ENCODE results near the gene ABLIM1.

Gene ABLIM1

DNA sequence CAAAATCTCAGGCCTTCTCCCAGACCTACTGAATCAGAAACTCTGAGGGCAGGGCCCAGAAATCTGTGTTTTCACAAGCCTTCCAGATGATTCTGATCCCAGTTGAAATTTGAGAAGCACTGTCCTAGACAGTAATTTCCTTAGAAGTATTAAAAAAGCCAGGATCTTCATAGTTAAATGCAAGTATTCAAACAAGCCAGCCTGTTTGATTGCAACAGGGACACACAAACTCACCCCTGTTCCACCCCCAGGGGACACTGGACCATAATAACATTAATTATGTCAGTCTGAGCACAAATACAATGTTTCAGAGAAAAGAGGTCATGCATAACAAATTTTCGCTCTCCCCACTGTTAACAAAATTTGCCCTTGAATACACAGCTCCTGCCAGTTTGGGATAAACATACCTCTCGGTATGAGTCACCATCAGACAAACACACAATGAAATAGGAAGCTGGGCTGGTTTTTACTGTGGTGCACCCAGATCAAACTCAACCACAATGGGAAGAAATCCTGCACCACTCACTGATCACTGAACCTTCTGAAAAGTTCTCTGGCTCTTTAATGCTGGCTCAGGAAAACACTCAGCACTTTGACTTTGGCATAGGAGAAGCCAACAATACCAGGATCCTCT, 34.3 kb downstream of the ABLIM1 start (continued):
- TF ChIP-seq, protein P1, sequence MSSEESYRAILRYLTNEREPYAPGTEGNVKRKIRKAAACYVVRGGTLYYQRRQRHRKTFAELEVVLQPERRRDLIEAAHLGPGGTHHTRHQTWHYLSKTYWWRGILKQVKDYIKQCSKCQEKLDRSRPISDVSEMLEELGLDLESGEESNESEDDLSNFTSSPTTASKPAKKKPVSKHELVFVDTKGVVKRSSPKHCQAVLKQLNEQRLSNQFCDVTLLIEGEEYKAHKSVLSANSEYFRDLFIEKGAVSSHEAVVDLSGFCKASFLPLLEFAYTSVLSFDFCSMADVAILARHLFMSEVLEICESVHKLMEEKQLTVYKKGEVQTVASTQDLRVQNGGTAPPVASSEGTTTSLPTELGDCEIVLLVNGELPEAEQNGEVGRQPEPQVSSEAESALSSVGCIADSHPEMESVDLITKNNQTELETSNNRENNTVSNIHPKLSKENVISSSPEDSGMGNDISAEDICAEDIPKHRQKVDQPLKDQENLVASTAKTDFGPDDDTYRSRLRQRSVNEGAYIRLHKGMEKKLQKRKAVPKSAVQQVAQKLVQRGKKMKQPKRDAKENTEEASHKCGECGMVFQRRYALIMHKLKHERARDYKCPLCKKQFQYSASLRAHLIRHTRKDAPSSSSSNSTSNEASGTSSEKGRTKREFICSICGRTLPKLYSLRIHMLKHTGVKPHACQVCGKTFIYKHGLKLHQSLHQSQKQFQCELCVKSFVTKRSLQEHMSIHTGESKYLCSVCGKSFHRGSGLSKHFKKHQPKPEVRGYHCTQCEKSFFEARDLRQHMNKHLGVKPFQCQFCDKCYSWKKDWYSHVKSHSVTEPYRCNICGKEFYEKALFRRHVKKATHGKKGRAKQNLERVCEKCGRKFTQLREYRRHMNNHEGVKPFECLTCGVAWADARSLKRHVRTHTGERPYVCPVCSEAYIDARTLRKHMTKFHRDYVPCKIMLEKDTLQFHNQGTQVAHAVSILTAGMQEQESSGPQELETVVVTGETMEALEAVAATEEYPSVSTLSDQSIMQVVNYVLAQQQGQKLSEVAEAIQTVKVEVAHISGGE (tag by site-specific recombination; conservative IDR thresholded peaks at IDR 0.05; ENCODE audit: low read depth), result no peak; the same call in 1 of the 2 replicates
- TF ChIP-seq ZNF501 (tag by site-specific recombination; IDR thresholded peaks at IDR 0.05), result no peak
- TF ChIP-seq, protein P2, sequence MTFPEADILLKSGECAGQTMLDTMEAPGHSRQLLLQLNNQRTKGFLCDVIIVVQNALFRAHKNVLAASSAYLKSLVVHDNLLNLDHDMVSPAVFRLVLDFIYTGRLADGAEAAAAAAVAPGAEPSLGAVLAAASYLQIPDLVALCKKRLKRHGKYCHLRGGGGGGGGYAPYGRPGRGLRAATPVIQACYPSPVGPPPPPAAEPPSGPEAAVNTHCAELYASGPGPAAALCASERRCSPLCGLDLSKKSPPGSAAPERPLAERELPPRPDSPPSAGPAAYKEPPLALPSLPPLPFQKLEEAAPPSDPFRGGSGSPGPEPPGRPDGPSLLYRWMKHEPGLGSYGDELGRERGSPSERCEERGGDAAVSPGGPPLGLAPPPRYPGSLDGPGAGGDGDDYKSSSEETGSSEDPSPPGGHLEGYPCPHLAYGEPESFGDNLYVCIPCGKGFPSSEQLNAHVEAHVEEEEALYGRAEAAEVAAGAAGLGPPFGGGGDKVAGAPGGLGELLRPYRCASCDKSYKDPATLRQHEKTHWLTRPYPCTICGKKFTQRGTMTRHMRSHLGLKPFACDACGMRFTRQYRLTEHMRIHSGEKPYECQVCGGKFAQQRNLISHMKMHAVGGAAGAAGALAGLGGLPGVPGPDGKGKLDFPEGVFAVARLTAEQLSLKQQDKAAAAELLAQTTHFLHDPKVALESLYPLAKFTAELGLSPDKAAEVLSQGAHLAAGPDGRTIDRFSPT (tag by site-specific recombination; IDR thresholded peaks at IDR 0.05), result peak; percentile 28; the same call in 1 of the 2 replicates
- TF ChIP-seq IKZF3 (tag by site-specific recombination; IDR thresholded peaks at IDR 0.05), result peak; percentile 78
- no peak for TF ChIP-seq HOXC10 (CRISPR knock-in tag; IDR thresholded peaks at IDR 0.05)
- TF ChIP-seq ZNF175 (tag by site-specific recombination; IDR thresholded peaks at IDR 0.05), result no peak
- no peak for TF ChIP-seq ZFP3 (tag by site-specific recombination; IDR thresholded peaks at IDR 0.05; ENCODE audit: low read depth)
- TF ChIP-seq ZNF266 (tag by site-specific recombination; IDR thresholded peaks at IDR 0.05; ENCODE audit: low read depth), result no peak
- peak; percentile 97 for TF ChIP-seq OSR2 (tag by site-specific recombination; IDR thresholded peaks at IDR 0.05)
- TF ChIP-seq ZNF362 (tag by site-specific recombination; IDR thresholded peaks at IDR 0.05), result 0 out of 2 replicates have a peak, but pooled peaks have one; percentile 18
- no peak for TF ChIP-seq ZNF544 (tag by site-specific recombination; IDR thresholded peaks at IDR 0.05)
- no peak for TF ChIP-seq ZNF132 (tag by site-specific recombination; IDR thresholded peaks at IDR 0.05; ENCODE audit: borderline replicate concordance)
- TF ChIP-seq ZNF391 (tag by site-specific recombination; IDR thresholded peaks at IDR 0.05; ENCODE audit: borderline replicate concordance, low read depth), result peak; percentile 60; the same call in 1 of the 2 replicates
- no peak for TF ChIP-seq REPIN1 (tag by site-specific recombination; IDR thresholded peaks at IDR 0.05; ENCODE audit: low read depth)
- TF ChIP-seq KLF8 (tag by site-specific recombination; IDR thresholded peaks at IDR 0.05), result peak; percentile 56
- no peak for TF ChIP-seq ZNF174 (tag by site-specific recombination; IDR thresholded peaks at IDR 0.05)
- TF ChIP-seq ZNF580 (tag by site-specific recombination; IDR thresholded peaks at IDR 0.05), result no peak
- TF ChIP-seq, protein P3, sequence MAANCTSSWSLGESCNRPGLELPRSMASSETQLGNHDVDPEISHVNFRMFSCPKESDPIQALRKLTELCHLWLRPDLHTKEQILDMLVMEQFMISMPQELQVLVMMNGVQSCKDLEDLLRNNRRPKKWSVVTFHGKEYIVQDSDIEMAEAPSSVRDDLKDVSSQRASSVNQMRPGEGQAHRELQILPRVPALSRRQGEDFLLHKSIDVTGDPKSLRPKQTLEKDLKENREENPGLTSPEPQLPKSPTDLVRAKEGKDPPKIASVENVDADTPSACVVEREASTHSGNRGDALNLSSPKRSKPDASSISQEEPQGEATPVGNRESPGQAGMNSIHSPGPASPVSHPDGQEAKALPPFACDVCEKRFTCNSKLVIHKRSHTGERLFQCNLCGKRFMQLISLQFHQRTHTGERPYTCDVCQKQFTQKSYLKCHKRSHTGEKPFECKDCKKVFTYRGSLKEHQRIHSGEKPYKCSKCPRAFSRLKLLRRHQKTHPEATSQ (tag by site-specific recombination; IDR thresholded peaks at IDR 0.05), result no peak
- no peak for TF ChIP-seq ZNF423 (tag by site-specific recombination; IDR thresholded peaks at IDR 0.05)
- no peak for TF ChIP-seq ZNF792 (tag by site-specific recombination; IDR thresholded peaks at IDR 0.05)
- TF ChIP-seq ZNF114 (tag by site-specific recombination; IDR thresholded peaks at IDR 0.05), result no peak
- peak; percentile 77 for TF ChIP-seq ZBTB17 (tag by site-specific recombination; IDR thresholded peaks at IDR 0.05)
- no peak for TF ChIP-seq ZBTB7A (tag by site-specific recombination; IDR thresholded peaks at IDR 0.05; ENCODE audit: low read depth)
- no peak for TF ChIP-seq ZNF677 (tag by site-specific recombination; IDR thresholded peaks at IDR 0.05)
- no peak for TF ChIP-seq ZNF248 (tag by site-specific recombination; IDR thresholded peaks at IDR 0.05)
- TF ChIP-seq ZNF26 (tag by site-specific recombination; IDR thresholded peaks at IDR 0.05), result no peak
- TF ChIP-seq ZNF148 (tag by site-specific recombination; IDR thresholded peaks at IDR 0.05; ENCODE audit: borderline replicate concordance), result no peak
- TF ChIP-seq ZNF366 (tag by site-specific recombination; conservative IDR thresholded peaks at IDR 0.05), result peak; percentile 84
